GM21360 (cell line): ENCODE results near the gene NFKB2.

Source experiments
- ATAC-seq: cut with Tn5 transposase; IDR thresholded peaks from one replicate; pipeline ENCODE4 v1.9.1; 2021; ENCODE audit warnings: mild to moderate bottlenecking, moderate library complexity; ENCODE audit not compliant: unreplicated experiment

Gene NFKB2

GRCh38 chr10:102407425-102408130, 12.1 kb downstream of the NFKB2 start:
- no peak for ATAC-seq

- no peak for ATAC-seq
These were observed 12.7 kb downstream of the NFKB2 start for GRCh38 chr10:102408131-102408727.

GRCh38 chr10:102408728-102409603, 13.5 kb downstream of the NFKB2 start:
- ATAC-seq: no peak

GRCh38 chr10:102409604-102410428, 14.3 kb downstream of the NFKB2 start:
- no peak for ATAC-seq

GRCh38 chr10:102410429-102411073, 15.0 kb downstream of the NFKB2 start:
- no peak for ATAC-seq

GRCh38 chr10:102411341-102412255, 16.1 kb downstream of the NFKB2 start:
- no peak for ATAC-seq

GRCh38 chr10:102412293-102412692, 16.8 kb downstream of the NFKB2 start:
- ATAC-seq: no peak

GRCh38 chr10:102413053-102413705, 17.7 kb downstream of the NFKB2 start:
- ATAC-seq: no peak

GRCh38 chr10:102413806-102414561, 18.5 kb downstream of the NFKB2 start:
- no peak for ATAC-seq

- no peak for ATAC-seq
These were observed 19.2 kb downstream of the NFKB2 start for GRCh38 chr10:102414749-102415148.

- ATAC-seq: no peak
These were observed 20.8 kb downstream of the NFKB2 start for GRCh38 chr10:102416283-102416682.

GRCh38 chr10:102416695-102417094, 21.2 kb downstream of the NFKB2 start:
- no peak for ATAC-seq

- no peak for ATAC-seq
These were observed 23.2 kb downstream of the NFKB2 start, which contains the start of gene PSD for GRCh38 chr10:102418622-102419268. PSD (minus strand) TSS chr10:102418785; CDS start chr10:102417038, 1,747 bp downstream.

GRCh38 chr10:102419269-102420180, 24.0 kb downstream of the NFKB2 start:
- no peak for ATAC-seq

GRCh38 chr10:102420181-102420713, 24.7 kb downstream of the NFKB2 start:
- ATAC-seq: no peak
